H1 (cell line): ENCODE data around the gene MYPN. TPM values are rescaled to one million over a fixed set of nuclear protein-coding genes. Genes with fewer than 3 reads are reported as not detected.

Experiments used
- CTCF ChIA-PET: fragments of 300-600 bp; sonication (Branson Sonifier 250); formaldehyde crosslinking; loops from one replicate; lab custom pipeline; 2021; ENCODE audit not compliant: partially characterized antibody; lab: Charles Lee
- POLR2A ChIA-PET: fragments of 300-600 bp; sonication (Branson Sonifier 250); formaldehyde crosslinking; loops from one replicate; lab custom pipeline; 2021; ENCODE audit warnings: inconsistent platforms; ENCODE audit not compliant: partially characterized antibody; lab: Charles Lee
- DNase-seq, 2 experiments: peaks; one replicate each; pipeline versions ENCODE4 v3.0.0 to v3.0.0-alpha.2; 2010 to 2022; ENCODE audit warnings: low spot score in 2 of 2, low read depth in 1 of 2, mixed read lengths in 1 of 2
- FAIRE-seq: peaks from 2 replicates; lab custom pipeline; 2011; peaks lifted over from hg19 to GRCh38; lab: Jason Lieb, UNC
- H2AFZ ChIP-seq: 2 replicates; pipeline ENCODE4 v1.8.1; 2012; ENCODE audit warnings: low read length, inconsistent platforms
- H2AK5ac ChIP-seq: 2 replicates; pipeline ENCODE4 v1.6.1; 2013; ENCODE audit warnings: low read depth, low read length
- H2BK120ac ChIP-seq: replicated peaks from 2 replicates; pipeline ENCODE3; 2013; ENCODE audit warnings: low read depth, low read length, inconsistent platforms
- H2BK12ac ChIP-seq: 2 replicates; pipeline ENCODE4 v1.6.1; 2013; ENCODE audit warnings: low read depth, low read length
- H2BK15ac ChIP-seq: 2 replicates; pipeline ENCODE4 v1.6.1; 2013; ENCODE audit warnings: low read length
- H2BK20ac ChIP-seq: 2 replicates; pipeline ENCODE4 v1.6.1; 2013; ENCODE audit warnings: low read length
- H2BK5ac ChIP-seq: 2 replicates; pipeline ENCODE4 v1.6.1; 2013; ENCODE audit warnings: low read depth, low read length
- H3K14ac ChIP-seq: 2 replicates; pipeline ENCODE4 v1.6.1; 2013; ENCODE audit warnings: inconsistent platforms; ENCODE audit not compliant: insufficient read length
- H3K18ac ChIP-seq: 2 replicates; pipeline ENCODE4 v1.6.1; 2013; ENCODE audit warnings: low read length; ENCODE audit errors: extremely low read depth
- H3K23ac ChIP-seq: 2 replicates; pipeline ENCODE4 v1.6.1; 2013; ENCODE audit warnings: inconsistent platforms; ENCODE audit not compliant: insufficient read length
- H3K23me2 ChIP-seq: 2 replicates; pipeline ENCODE4 v1.6.1; 2013; ENCODE audit warnings: low read depth, low read length
- H3K27ac ChIP-seq: 2 replicates; pipeline ENCODE4 v1.6.1; 2011; ENCODE audit warnings: low read depth, low read length, inconsistent platforms
- H3K27me3 ChIP-seq, 4 experiments: replicated peaks in 1 of 4; 1 replicate in 1 of 4; 2 replicates in 3 of 4; pipeline versions ENCODE4 v1.6.1 to v1.8.1; 2011 to 2013; ENCODE audit warnings: low read length in 3 of 4, mild to moderate bottlenecking in 3 of 4, inconsistent platforms in 2 of 4, mixed read lengths in 2 of 4, moderate library complexity in 1 of 4; ENCODE audit not compliant: control insufficient read depth in 3 of 4, insufficient read depth in 3 of 4; ENCODE audit errors: extremely low read depth in 1 of 4
- H3K36me3 ChIP-seq, 4 experiments: 2 replicates each; pipeline versions ENCODE4 v1.6.1 to v1.8.1; 2011 to 2013; ENCODE audit warnings: mild to moderate bottlenecking in 4 of 4, low read length in 3 of 4, moderate library complexity in 2 of 4, control low read depth in 1 of 4, inconsistent platforms in 1 of 4; ENCODE audit not compliant: insufficient read depth in 4 of 4, control insufficient read depth in 2 of 4
- H3K4ac ChIP-seq: replicated peaks from 2 replicates; pipeline ENCODE3; 2013; ENCODE audit warnings: low read length, low read depth, mixed read lengths, inconsistent platforms; ENCODE audit not compliant: insufficient read length
- H3K4me1 ChIP-seq, 4 experiments: replicated peaks in 1 of 4; 1 replicate in 1 of 4; 2 replicates in 3 of 4; pipeline versions ENCODE4 v1.6.1 to v1.8.1; 2011 to 2013; ENCODE audit warnings: low read length in 3 of 4, inconsistent platforms in 2 of 4, mixed read lengths in 1 of 4; ENCODE audit not compliant: insufficient read depth in 4 of 4, control insufficient read depth in 3 of 4
- H3K4me2 ChIP-seq, 2 experiments: 2 replicates each; pipeline versions ENCODE4 v1.6.1 to v1.8.1; 2011 to 2013; ENCODE audit warnings: low read depth in 2 of 2, low read length in 2 of 2, control low read depth in 1 of 2, inconsistent platforms in 1 of 2, mild to moderate bottlenecking in 1 of 2; ENCODE audit not compliant: insufficient read depth in 1 of 2
- H3K4me3 ChIP-seq, 4 experiments: fragments of 200-600, 300-600 bp in 1 of 4; sonication (generic), shearing (Covaris generic), sonication (Bioruptor Twin) in 1 of 4; 2 replicates each; pipeline versions ENCODE4 v1.5.1 to v1.8.1; 2011 to 2016; ENCODE audit warnings: low read length in 4 of 4, low read depth in 3 of 4, control low read depth in 2 of 4, inconsistent platforms in 2 of 4, mild to moderate bottlenecking in 2 of 4, mixed read lengths in 1 of 4, moderate library complexity in 1 of 4; ENCODE audit not compliant: insufficient read depth in 2 of 4; ENCODE audit errors: extremely low read depth in 1 of 4
- H3K56ac ChIP-seq: replicated peaks from 2 replicates; pipeline ENCODE3; 2013; ENCODE audit warnings: low read depth, mild to moderate bottlenecking, mixed read lengths, low read length, inconsistent platforms; ENCODE audit not compliant: insufficient read length
- H3K79me1 ChIP-seq: 2 replicates; pipeline ENCODE4 v1.6.1; 2013; ENCODE audit warnings: low read depth, low read length, control low read depth
- H3K79me2 ChIP-seq, 2 experiments: 2 replicates each; pipeline versions ENCODE4 v1.6.1 to v1.8.1; 2012 to 2013; ENCODE audit warnings: low read length in 2 of 2, mild to moderate bottlenecking in 2 of 2, inconsistent platforms in 1 of 2; ENCODE audit not compliant: insufficient read depth in 2 of 2, control insufficient read depth in 1 of 2
- H3K9ac ChIP-seq, 4 experiments: replicated peaks in 1 of 4; 1 replicate in 1 of 4; 2 replicates in 3 of 4; pipeline versions ENCODE4 v1.6.1 to v1.8.1; 2011 to 2013; ENCODE audit warnings: low read depth in 3 of 4, low read length in 3 of 4, control low read depth in 2 of 4, mild to moderate bottlenecking in 2 of 4, moderate library complexity in 2 of 4, inconsistent platforms in 1 of 4; ENCODE audit errors: extremely low read depth in 1 of 4
- H3K9me3 ChIP-seq, 2 experiments: 2 replicates each; pipeline versions ENCODE4 v1.6.1 to v1.8.1; 2012 to 2013; ENCODE audit warnings: mild to moderate bottlenecking in 2 of 2, moderate library complexity in 2 of 2, control low read depth in 1 of 2, inconsistent platforms in 1 of 2, low read depth in 1 of 2, low read length in 1 of 2, mixed read lengths in 1 of 2; ENCODE audit not compliant: insufficient read depth in 2 of 2
- H4K20me1 ChIP-seq, 2 experiments: replicated peaks in 1 of 2; 2 replicates each; pipeline versions ENCODE3 to v1.8.1; 2011 to 2013; ENCODE audit warnings: inconsistent platforms in 2 of 2, low read length in 2 of 2, mild to moderate bottlenecking in 1 of 2; ENCODE audit not compliant: insufficient read depth in 2 of 2, control insufficient read depth in 1 of 2
- H4K5ac ChIP-seq: 2 replicates; pipeline ENCODE4 v1.6.1; 2013; ENCODE audit warnings: low read length, low read depth, mixed read lengths, inconsistent platforms; ENCODE audit not compliant: insufficient read length
- H4K8ac ChIP-seq: 2 replicates; pipeline ENCODE4 v1.8.0; 2013; ENCODE audit warnings: mild to moderate bottlenecking, moderate library complexity, low read length, inconsistent platforms; ENCODE audit not compliant: insufficient read depth; ENCODE audit errors: extremely low read depth
- H4K91ac ChIP-seq: replicated peaks from 2 replicates; pipeline ENCODE3; 2013; ENCODE audit warnings: low read length, mixed read lengths, inconsistent platforms; ENCODE audit not compliant: insufficient read length
- CTBP2 ChIP-seq: IDR thresholded peaks from 2 replicates; pipeline ENCODE4 v1.7.0; 2011; ENCODE audit warnings: borderline replicate concordance, mild to moderate bottlenecking, moderate library complexity, mixed read lengths, low read length; ENCODE audit not compliant: insufficient read depth, insufficient read length
- E2F6 ChIP-seq: IDR thresholded peaks from 2 replicates; pipeline ENCODE4 v1.6.1; 2012; ENCODE audit warnings: inconsistent platforms
- FOSL1 ChIP-seq: IDR thresholded peaks from 2 replicates; pipeline ENCODE4 v1.6.1; 2011; ENCODE audit warnings: mild to moderate bottlenecking, low read depth, low read length, moderate library complexity; ENCODE audit not compliant: insufficient read depth
- HDAC6 ChIP-seq: IDR thresholded peaks from one replicate; pipeline ENCODE4 v1.7.1; 2012; ENCODE audit warnings: low read depth, mild to moderate bottlenecking, inconsistent platforms, low read length, moderate library complexity
- MAFK ChIP-seq: IDR thresholded peaks from 2 replicates; pipeline ENCODE4 v1.6.1; 2012; ENCODE audit warnings: low read depth, mild to moderate bottlenecking, improper control_type of control experiment, low read length
- POLR2A ChIP-seq, 2 experiments: IDR thresholded peaks; 1 replicate in 1 of 2; 2 replicates in 1 of 2; pipeline ENCODE4 v1.6.1; 2011; ENCODE audit warnings: low read depth in 2 of 2, low read length in 2 of 2, mild to moderate bottlenecking in 2 of 2; ENCODE audit errors: control extremely low read depth in 1 of 2
- RAD21 ChIP-seq, 2 experiments: IDR thresholded peaks in 1 of 2; conservative IDR thresholded peaks in 1 of 2; 2 replicates each; pipeline ENCODE4 v1.6.1; 2011; ENCODE audit warnings: low read depth in 2 of 2, low read length in 2 of 2, improper control_type of control experiment in 1 of 2, inconsistent platforms in 1 of 2, mild to moderate bottlenecking in 1 of 2, moderate library complexity in 1 of 2
- SP1 ChIP-seq: IDR thresholded peaks from 2 replicates; pipeline ENCODE4 v1.6.1; 2011; ENCODE audit warnings: low read depth, low read length
- WGBS, 2 experiments: shearing (Covaris generic) in 1 of 2; methylation state at CpG; one replicate each; pipeline versions ENCODE4 v1.1.6 to v1.1.7; 2013 to 2015; ENCODE audit warnings: low lambda C conversion rate in 2 of 2, mixed read lengths in 2 of 2, inconsistent platforms in 1 of 2, low coverage in 1 of 2, missing lambda C conversion rate in 1 of 2; ENCODE audit not compliant: insufficient replicate concordance in 2 of 2, insufficient coverage in 1 of 2, insufficient read length in 1 of 2; ENCODE audit errors: extremely low coverage in 1 of 2, missing lambda C conversion rate in 1 of 2; 5-methylcytosine and 5-hydroxymethylcytosine counted together
- polyA plus RNA-seq, 7 experiments: library from polyadenylated mRNA; depleted of rRNA in 3 of 7; stranded (reverse) in 5 of 7; unstranded in 2 of 7; fragments of >200 nt in 5 of 7; fragments of 200-250 nt in 2 of 7; gene quantifications; 1 replicate in 5 of 7; 2 replicates in 1 of 7; 4 replicates in 1 of 7; pipeline versions ENCODE4 v1.2.1 to v1.2.3, GENCODE V29; 2011 to 2013; ENCODE audit warnings: missing spikeins in 2 of 7, mixed read lengths in 2 of 7
- total RNA-seq: library from RNA; stranded (reverse); fragmentation: NEBNext Ultra II Directional; extraction: Animal tissue kit (Norgen Biotek cat#: 25700); gene quantifications from 2 replicates; pipeline ENCODE4 v1.2.1, GENCODE V29; 2021

Gene MYPN
- total and polyA plus RNA-seq, 2 of the 8 experiments (the other 6 are each of a cell fraction or from before 2014, with no cell fraction given) = not detected

- no peak overlapping the region for H3K4me3 ChIP-seq
- H3K4me2 ChIP-seq = no peak overlapping the region
- H3K14ac ChIP-seq = no peak overlapping the region
- no peaks in the 10 kb centered on the region for H3K23me2 ChIP-seq
- DNase-seq = no peak
- H4K91ac ChIP-seq = no peak overlapping the region
- no peak overlapping the region for H2AFZ ChIP-seq
- no peak overlapping the region for H4K5ac ChIP-seq
- no peak overlapping the region for H2BK5ac ChIP-seq
- ChIA-PET POLR2A (no interaction called here), CTCF (interaction anchor here (1.3 kb wide), 1 partner anchor 35 kb away, joined by 4 read pairs; no protein-coding TSS in a partner anchor)
- no peaks in the 10 kb centered on the region for H3K36me3 ChIP-seq
- H4K20me1 ChIP-seq = no peaks in the 10 kb centered on the region
- no peak overlapping the region for H3K56ac ChIP-seq
- H2BK12ac ChIP-seq = no peak overlapping the region
- no peak overlapping the region for H3K4ac ChIP-seq
- no peak overlapping the region for H2BK120ac ChIP-seq
- H3K4me1 ChIP-seq = no peaks in the 10 kb centered on the region
- H3K79me2 ChIP-seq = no peaks in the 10 kb centered on the region
- no peak overlapping the region for H2BK20ac ChIP-seq
- no peak overlapping the region for H3K9ac ChIP-seq
- no peak overlapping the region for H2AK5ac ChIP-seq
- H4K8ac ChIP-seq = no peak overlapping the region
- no peaks in the 10 kb centered on the region for H3K27me3 ChIP-seq
- no peak overlapping the region for H3K27ac ChIP-seq
- no peak overlapping the region for H3K23ac ChIP-seq
- H3K79me1 ChIP-seq = no peaks in the 10 kb centered on the region
- no peak overlapping the region for H3K18ac ChIP-seq
- H3K9me3 ChIP-seq = no peaks in the 10 kb centered on the region
- WGBS, 2 experiments = 98% methylated on average over 2 of the region's 2 CpGs; no CpG with 5 or more reads in 1 of the 2 experiments
- no peak for FAIRE-seq
- TF ChIP-seq FOSL1 (no peak), POLR2A (IDR thresholded peaks at IDR 0.05; ENCODE audit: control extremely low read depth in 1 of 2, low read depth in 2 of 2, low read length in 2 of 2) (no peak), HDAC6 (no peak), RAD21 (IDR thresholded peaks at IDR 0.05 in 1 of 2, conservative IDR thresholded peaks at IDR 0.05 in 1 of 2; ENCODE audit: low read depth in 2 of 2, low read length in 2 of 2) (no peak), CTBP2 (no peak), SP1 (no peak), E2F6 (no peak), MAFK (no peak)
- H2BK15ac ChIP-seq = no peak overlapping the region
These were observed 63.0 kb downstream of the MYPN start for GRCh38 chr10:68172324-68172723.
